HepG2 (cell line): ENCODE results near the gene MT1F. TPM values are rescaled to one million over a fixed set of nuclear protein-coding genes. Genes with fewer than 3 reads are reported as not detected.

Source experiments
- CBFB ChIP-seq: sonication (generic); formaldehyde crosslinking; IDR thresholded peaks from 2 replicates; pipeline ENCODE4 v1.4.0; 2020; ENCODE audit warnings: missing genetic modification reagents
- DMTF1 ChIP-seq: sonication (generic); formaldehyde crosslinking; IDR thresholded peaks from 2 replicates; pipeline ENCODE4 v1.4.0; 2020; ENCODE audit warnings: mild to moderate bottlenecking, missing genetic modification reagents
- GABPA ChIP-seq, 2 experiments: IDR thresholded peaks; 2 replicates each; pipeline ENCODE4 v1.6.1; 2011 to 2016; ENCODE audit warnings: low read depth in 2 of 2, low read length in 1 of 2, missing biosample characterization in 1 of 2, missing genetic modification characterization in 1 of 2
- HMGXB4 ChIP-seq, 2 experiments: sonication (generic) in 1 of 2; formaldehyde crosslinking in 1 of 2; IDR thresholded peaks; 2 replicates each; pipeline versions ENCODE4 v1.4.0 to v1.6.1; 2018 to 2020; ENCODE audit warnings: missing genetic modification reagents in 2 of 2, borderline replicate concordance in 1 of 2, low read depth in 1 of 2, mild to moderate bottlenecking in 1 of 2, missing biosample characterization in 1 of 2
- MAF1 ChIP-seq: sonication (generic); formaldehyde crosslinking; IDR thresholded peaks from 2 replicates; pipeline ENCODE4 v1.5.0; 2020; ENCODE audit warnings: missing genetic modification reagents, borderline replicate concordance
- SATB2 ChIP-seq: sonication (generic); formaldehyde crosslinking; IDR thresholded peaks from 2 replicates; pipeline ENCODE4 v1.5.0; 2020; ENCODE audit warnings: missing genetic modification reagents
- SKI ChIP-seq: fragments of 450-650 bp; IDR thresholded peaks from one replicate; pipeline ENCODE4 v1.6.1; 2018; ENCODE audit warnings: mild to moderate bottlenecking; ENCODE audit not compliant: partially characterized antibody
- SSRP1 ChIP-seq: IDR thresholded peaks from 2 replicates; pipeline ENCODE4 v1.6.1; 2016; ENCODE audit warnings: control low read depth
- ZBTB10 ChIP-seq: sonication (generic); formaldehyde crosslinking; IDR thresholded peaks from 2 replicates; pipeline ENCODE4 v1.4.0; 2020; ENCODE audit warnings: missing genetic modification reagents, borderline replicate concordance
- ZNF17 ChIP-seq: sonication (generic); formaldehyde crosslinking; IDR thresholded peaks from 2 replicates; pipeline ENCODE4 v1.5.0; 2020; ENCODE audit warnings: mild to moderate bottlenecking, missing genetic modification reagents
- ZNF577 ChIP-seq: sonication (generic); formaldehyde crosslinking; IDR thresholded peaks from 2 replicates; pipeline ENCODE4 v1.4.0; 2020; ENCODE audit warnings: mild to moderate bottlenecking, low read depth, missing genetic modification reagents, borderline replicate concordance
- polyA plus RNA-seq, 8 experiments: library from polyadenylated mRNA; depleted of rRNA in 3 of 8; stranded (reverse) in 7 of 8; unstranded in 1 of 8; fragments of >200 nt; fragmentation: Illumina TruSeq in 4 of 8; extraction: Trizol in 4 of 8; gene quantifications; 2 replicates each; pipeline versions ENCODE4 v1.2.1 to v1.2.3, GENCODE V29; 2011 to 2016; ENCODE audit warnings: low read depth in 4 of 8, missing spikeins in 1 of 8, mixed read lengths in 1 of 8; ENCODE audit not compliant: insufficient read depth in 1 of 8
- total RNA-seq, 5 experiments: library from RNA; depleted of rRNA; stranded (reverse); fragments of >200 nt; fragmentation: Illumina TruSeq; extraction: Trizol; gene quantifications; 2 replicates each; pipeline ENCODE4 v1.2.3, GENCODE V29; 2016; ENCODE audit warnings: low read depth in 1 of 5
- TF ChIP-seq, protein P1 (sequence below): sonication (generic); formaldehyde crosslinking; IDR thresholded peaks from 2 replicates; pipeline ENCODE4 v1.5.1; 2020; ENCODE audit warnings: missing genetic modification reagents, mild to moderate bottlenecking, borderline replicate concordance
- TF ChIP-seq, protein P2 (sequence below): sonication (generic); formaldehyde crosslinking; IDR thresholded peaks from 2 replicates; pipeline ENCODE4 v1.4.0; 2020; ENCODE audit warnings: missing genetic modification reagents, mild to moderate bottlenecking, borderline replicate concordance
- TF ChIP-seq, protein P3 (sequence below): sonication (generic); formaldehyde crosslinking; IDR thresholded peaks from 2 replicates; pipeline ENCODE4 v1.9.0; 2021; ENCODE audit warnings: missing genetic modification reagents, mild to moderate bottlenecking, borderline replicate concordance

MT1F gene
- total and polyA plus RNA-seq, 2 of the 13 experiments (the other 11 are each of a cell fraction or from before 2014, with no cell fraction given) = 1.9 to 169 TPM

DNA sequence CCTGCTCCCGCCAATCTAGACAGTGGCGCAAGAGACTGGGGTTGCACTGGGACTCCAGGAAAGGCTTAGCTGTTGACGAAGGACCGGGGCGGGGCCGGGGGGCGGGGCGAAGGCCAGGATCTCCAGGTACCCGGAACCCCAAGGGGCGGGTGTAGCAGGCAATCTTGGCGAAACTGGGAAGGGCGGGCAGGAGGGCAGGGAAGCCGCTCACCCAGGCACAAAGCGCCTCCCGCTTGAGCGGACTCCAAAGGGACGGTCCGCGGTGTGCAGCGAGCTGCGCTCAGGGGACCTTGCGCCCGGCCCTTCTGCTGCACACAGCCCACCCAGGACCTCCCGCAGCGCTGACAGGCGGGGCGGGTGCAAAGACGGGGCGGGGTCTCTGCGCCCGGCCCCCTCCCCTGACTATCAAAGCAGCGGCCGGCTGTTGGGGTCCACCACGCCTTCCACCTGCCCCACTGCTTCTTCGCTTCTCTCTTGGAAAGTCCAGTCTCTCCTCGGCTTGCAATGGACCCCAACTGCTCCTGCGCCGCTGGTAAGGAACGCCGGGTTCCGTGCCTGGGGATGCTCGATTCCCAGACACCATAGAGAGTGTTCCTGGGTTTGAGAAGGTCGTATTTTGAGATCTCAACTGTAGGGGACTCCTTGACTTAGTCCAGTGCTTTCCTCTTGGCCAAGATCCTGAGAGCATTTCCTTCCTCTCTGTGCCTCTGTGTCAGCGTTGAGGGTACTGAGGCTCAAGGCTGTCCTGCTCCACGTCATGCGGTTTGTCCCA, at the start of gene MT1F (continued):
- TF ChIP-seq DMTF1 (CRISPR knock-in tag) (no peak), SKI (no peak), SATB2 (CRISPR knock-in tag) (no peak), HMGXB4 (CRISPR knock-in tag; IDR thresholded peaks at IDR 0.05; ENCODE audit: borderline replicate concordance in 1 of 2, low read depth in 1 of 2) (peak in 1 of 2 experiments; percentile 59; a peak in 2 of 4 replicates), ZBTB10 (CRISPR knock-in tag) (no peak; the same call in 1 of the 2 replicates), ZNF17 (CRISPR knock-in tag) (no peak), ZNF577 (no peak), MAF1 (CRISPR knock-in tag) (no peak), GABPA (IDR thresholded peaks at IDR 0.05; ENCODE audit: low read depth, low read length) (no peak), GABPA (CRISPR knock-in tag; IDR thresholded peaks at IDR 0.05; ENCODE audit: low read depth) (0 out of 2 replicates have a peak, but pooled peaks have one; percentile 36), CBFB (CRISPR knock-in tag) (no peak), SSRP1 (CRISPR knock-in tag) (no peak)
- TF ChIP-seq, protein P1, sequence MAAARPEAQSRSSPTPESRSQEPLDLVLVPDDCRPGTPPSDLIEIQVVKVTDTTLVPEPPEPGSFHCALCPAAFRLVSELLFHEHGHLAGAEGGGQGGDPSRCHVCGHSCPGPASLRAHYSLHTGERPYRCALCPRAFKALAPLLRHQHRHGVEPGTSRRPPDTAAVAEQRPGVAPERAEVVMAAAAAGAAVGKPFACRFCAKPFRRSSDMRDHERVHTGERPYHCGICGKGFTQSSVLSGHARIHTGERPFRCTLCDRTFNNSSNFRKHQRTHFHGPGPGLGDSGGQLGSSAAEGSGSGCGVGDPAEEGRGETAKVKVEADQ (CRISPR knock-in tag) = no peak
- TF ChIP-seq, protein P2, sequence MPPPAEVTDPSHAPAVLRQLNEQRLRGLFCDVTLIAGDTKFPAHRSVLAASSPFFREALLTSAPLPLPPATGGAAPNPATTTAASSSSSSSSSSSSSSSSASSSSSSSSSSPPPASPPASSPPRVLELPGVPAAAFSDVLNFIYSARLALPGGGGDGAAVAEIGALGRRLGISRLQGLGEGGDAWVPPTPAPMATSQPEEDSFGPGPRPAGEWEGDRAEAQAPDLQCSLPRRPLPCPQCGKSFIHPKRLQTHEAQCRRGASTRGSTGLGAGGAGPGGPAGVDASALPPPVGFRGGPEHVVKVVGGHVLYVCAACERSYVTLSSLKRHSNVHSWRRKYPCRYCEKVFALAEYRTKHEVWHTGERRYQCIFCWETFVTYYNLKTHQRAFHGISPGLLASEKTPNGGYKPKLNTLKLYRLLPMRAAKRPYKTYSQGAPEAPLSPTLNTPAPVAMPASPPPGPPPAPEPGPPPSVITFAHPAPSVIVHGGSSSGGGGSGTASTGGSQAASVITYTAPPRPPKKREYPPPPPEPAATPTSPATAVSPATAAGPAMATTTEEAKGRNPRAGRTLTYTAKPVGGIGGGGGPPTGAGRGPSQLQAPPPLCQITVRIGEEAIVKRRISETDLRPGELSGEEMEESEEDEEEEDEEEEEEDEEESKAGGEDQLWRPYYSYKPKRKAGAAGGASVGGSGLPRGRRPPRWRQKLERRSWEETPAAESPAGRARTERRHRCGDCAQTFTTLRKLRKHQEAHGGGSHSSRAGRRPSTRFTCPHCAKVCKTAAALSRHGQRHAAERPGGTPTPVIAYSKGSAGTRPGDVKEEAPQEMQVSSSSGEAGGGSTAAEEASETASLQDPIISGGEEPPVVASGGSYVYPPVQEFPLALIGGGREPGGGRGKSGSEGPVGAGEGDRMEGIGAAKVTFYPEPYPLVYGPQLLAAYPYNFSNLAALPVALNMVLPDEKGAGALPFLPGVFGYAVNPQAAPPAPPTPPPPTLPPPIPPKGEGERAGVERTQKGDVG (CRISPR knock-in tag) = no peak
- TF ChIP-seq, protein P3, sequence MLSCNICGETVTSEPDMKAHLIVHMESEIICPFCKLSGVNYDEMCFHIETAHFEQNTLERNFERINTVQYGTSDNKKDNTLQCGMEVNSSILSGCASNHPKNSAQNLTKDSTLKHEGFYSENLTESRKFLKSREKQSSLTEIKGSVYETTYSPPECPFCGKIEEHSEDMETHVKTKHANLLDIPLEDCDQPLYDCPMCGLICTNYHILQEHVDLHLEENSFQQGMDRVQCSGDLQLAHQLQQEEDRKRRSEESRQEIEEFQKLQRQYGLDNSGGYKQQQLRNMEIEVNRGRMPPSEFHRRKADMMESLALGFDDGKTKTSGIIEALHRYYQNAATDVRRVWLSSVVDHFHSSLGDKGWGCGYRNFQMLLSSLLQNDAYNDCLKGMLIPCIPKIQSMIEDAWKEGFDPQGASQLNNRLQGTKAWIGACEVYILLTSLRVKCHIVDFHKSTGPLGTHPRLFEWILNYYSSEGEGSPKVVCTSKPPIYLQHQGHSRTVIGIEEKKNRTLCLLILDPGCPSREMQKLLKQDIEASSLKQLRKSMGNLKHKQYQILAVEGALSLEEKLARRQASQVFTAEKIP (CRISPR knock-in tag) = no peak
